Measurements from ENCODE around the gene SLC18A2.

The SLC18A2 gene

DNA sequence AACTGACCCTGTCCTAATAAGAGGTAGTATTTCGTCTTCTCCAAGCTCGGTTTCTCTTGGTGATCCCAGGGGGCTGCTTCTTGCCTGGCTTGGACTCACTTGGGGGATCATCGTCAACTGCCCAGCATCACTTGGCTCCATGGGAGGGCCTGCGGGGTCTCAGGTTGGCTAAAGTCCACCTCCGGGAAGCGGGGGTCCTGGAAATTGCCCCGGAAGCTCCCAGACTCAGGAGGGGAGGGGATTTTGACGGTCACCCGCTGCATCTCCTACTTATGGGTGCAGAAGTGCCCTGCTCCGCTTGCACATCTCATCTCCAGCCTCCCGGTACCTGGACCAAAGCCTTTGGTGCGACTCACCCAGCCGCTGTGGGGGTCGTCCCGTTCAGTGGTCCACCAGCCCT, 24.9 kb upstream of the SLC18A2 start:
- no peaks in the 10 kb centered on the region for H4K20me1 ChIP-seq (ENCODE audit: insufficient read depth, low read length)
- TF ChIP-seq EZH2phosphoT487 (IDR thresholded peaks at IDR 0.05; ENCODE audit: low read depth): no peak
- no peaks in the 10 kb centered on the region for H3K36me3 ChIP-seq (replicated peaks; ENCODE audit: low read depth, low read length)
- H3K27me3 ChIP-seq (ENCODE audit: low read depth, low read length): 0 out of 2 replicates have a peak, but pooled peaks cover 6% of the 10 kb centered on the region
- no peaks in the 10 kb centered on the region; the same call in 1 of the 2 replicates for H3K9me3 ChIP-seq (ENCODE audit: insufficient read depth, low read length)
- peak overlapping the region; percentile 69 for H3K4me3 ChIP-seq (ENCODE audit: low read length)
- H2AFZ ChIP-seq (ENCODE audit: low read depth, low read length): no peak overlapping the region
- peak overlapping the region; percentile 72 for H3K4me2 ChIP-seq (ENCODE audit: low read length)
- no peaks in the 10 kb centered on the region for H3K79me2 ChIP-seq (ENCODE audit: low read length)
- H3K27ac ChIP-seq (ENCODE audit: low read length): no peak overlapping the region
- H3K9ac ChIP-seq (ENCODE audit: low read length): no peak overlapping the region
- no peaks in the 10 kb centered on the region for H3K4me1 ChIP-seq (ENCODE audit: low read length)

DNA sequence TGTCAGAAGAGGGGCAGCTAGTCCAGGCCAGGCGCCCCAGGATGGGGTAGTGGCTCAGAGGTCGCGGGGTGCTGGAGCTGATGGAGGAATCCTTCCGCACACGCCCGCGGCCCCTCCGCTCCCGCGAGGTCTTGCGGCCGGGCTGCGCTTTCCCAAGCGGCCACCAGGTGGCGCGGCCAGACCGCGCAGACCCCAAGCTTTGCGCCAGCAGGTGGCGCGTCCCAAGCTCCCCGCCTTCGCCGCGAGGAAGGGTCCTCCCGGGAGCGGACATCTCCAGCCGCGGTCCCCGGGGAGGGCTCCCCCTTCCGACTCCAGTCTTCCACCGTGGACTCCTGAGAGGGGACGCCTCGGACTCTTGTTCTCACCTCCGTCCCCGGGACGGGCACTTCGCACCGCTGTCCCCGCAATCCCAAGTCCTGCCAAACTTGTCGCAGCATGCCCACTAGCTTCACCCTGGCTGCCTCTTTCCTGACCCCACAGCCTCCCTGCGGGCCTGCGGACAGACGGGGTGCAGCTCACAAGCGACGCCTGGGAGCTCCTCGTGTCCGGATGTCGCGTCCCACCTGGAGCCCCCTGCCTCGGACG, 24.2 kb upstream of the SLC18A2 start:
- Histone ChIP-seq H2AFZ (ENCODE audit: low read depth, low read length) (no peak overlapping the region; the same call in 1 of the 2 replicates), H3K9me3 (ENCODE audit: insufficient read depth, low read length) (no peaks in the 10 kb centered on the region; the same call in 1 of the 2 replicates), H3K36me3 (replicated peaks; ENCODE audit: low read depth, low read length) (no peaks in the 10 kb centered on the region), H3K79me2 (ENCODE audit: low read length) (no peaks in the 10 kb centered on the region), H3K27ac (ENCODE audit: low read length) (no peak overlapping the region), H3K4me1 (ENCODE audit: low read length) (no peaks in the 10 kb centered on the region), H3K27me3 (ENCODE audit: low read depth, low read length) (0 out of 2 replicates have a peak, but pooled peaks cover 6% of the 10 kb centered on the region), H3K4me2 (ENCODE audit: low read length) (peak overlapping the region; percentile 72), H3K4me3 (ENCODE audit: low read length) (peak overlapping the region; percentile 69), H3K9ac (ENCODE audit: low read length) (no peak overlapping the region), H4K20me1 (ENCODE audit: insufficient read depth, low read length) (no peaks in the 10 kb centered on the region)
- TF ChIP-seq, protein P1, sequence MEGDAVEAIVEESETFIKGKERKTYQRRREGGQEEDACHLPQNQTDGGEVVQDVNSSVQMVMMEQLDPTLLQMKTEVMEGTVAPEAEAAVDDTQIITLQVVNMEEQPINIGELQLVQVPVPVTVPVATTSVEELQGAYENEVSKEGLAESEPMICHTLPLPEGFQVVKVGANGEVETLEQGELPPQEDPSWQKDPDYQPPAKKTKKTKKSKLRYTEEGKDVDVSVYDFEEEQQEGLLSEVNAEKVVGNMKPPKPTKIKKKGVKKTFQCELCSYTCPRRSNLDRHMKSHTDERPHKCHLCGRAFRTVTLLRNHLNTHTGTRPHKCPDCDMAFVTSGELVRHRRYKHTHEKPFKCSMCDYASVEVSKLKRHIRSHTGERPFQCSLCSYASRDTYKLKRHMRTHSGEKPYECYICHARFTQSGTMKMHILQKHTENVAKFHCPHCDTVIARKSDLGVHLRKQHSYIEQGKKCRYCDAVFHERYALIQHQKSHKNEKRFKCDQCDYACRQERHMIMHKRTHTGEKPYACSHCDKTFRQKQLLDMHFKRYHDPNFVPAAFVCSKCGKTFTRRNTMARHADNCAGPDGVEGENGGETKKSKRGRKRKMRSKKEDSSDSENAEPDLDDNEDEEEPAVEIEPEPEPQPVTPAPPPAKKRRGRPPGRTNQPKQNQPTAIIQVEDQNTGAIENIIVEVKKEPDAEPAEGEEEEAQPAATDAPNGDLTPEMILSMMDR (IDR thresholded peaks at IDR 0.05; ENCODE audit: low read depth, low read length): peak; percentile 90
- TF ChIP-seq EZH2phosphoT487 (IDR thresholded peaks at IDR 0.05; ENCODE audit: low read depth): no peak

DNA sequence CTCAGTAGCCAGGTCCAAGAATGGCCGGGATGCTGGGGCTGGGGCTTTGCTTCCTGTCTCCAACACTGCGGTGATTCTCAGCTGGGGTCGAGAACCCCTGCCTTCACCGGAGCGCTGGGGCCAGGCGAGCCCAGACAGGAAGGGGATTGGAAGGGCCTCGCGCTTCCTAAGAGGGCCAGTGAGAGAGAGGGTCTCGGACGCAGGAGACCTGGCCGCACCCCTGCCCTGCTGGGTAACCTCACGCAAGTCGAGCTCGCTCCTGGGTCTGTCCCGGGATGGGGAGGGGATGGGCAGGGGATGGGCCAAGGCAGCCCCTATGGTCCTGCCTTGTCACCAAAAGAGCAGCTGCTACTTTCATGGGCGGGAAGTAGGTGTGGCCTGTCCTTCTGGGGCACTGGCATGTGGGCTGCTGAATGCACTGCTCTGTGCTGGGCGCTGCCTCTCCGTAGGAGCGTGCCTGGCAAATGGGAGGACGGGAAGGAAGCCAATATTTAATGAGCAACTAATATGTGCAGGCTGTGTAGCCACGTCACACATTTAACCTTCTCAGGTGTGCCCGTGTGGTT, 23.6 kb upstream of the SLC18A2 start:
- Histone ChIP-seq H4K20me1 (ENCODE audit: insufficient read depth, low read length) (no peaks in the 10 kb centered on the region), H2AFZ (ENCODE audit: low read depth, low read length) (no peak overlapping the region), H3K36me3 (replicated peaks; ENCODE audit: low read depth, low read length) (no peaks in the 10 kb centered on the region), H3K9me3 (ENCODE audit: insufficient read depth, low read length) (no peaks in the 10 kb centered on the region), H3K4me3 (ENCODE audit: low read length) (no peak overlapping the region), H3K4me1 (ENCODE audit: low read length) (no peaks in the 10 kb centered on the region), H3K9ac (ENCODE audit: low read length) (no peak overlapping the region), H3K4me2 (ENCODE audit: low read length) (0 out of 2 replicates have a peak overlapping the region, but pooled peaks have one; percentile 72), H3K27ac (ENCODE audit: low read length) (no peak overlapping the region), H3K79me2 (ENCODE audit: low read length) (no peaks in the 10 kb centered on the region), H3K27me3 (ENCODE audit: low read depth, low read length) (0 out of 2 replicates have a peak, but pooled peaks cover 6% of the 10 kb centered on the region)
- TF ChIP-seq, protein P1 (IDR thresholded peaks at IDR 0.05; ENCODE audit: low read depth, low read length): no peak
- no peak for TF ChIP-seq EZH2phosphoT487 (IDR thresholded peaks at IDR 0.05; ENCODE audit: low read depth)

DNA sequence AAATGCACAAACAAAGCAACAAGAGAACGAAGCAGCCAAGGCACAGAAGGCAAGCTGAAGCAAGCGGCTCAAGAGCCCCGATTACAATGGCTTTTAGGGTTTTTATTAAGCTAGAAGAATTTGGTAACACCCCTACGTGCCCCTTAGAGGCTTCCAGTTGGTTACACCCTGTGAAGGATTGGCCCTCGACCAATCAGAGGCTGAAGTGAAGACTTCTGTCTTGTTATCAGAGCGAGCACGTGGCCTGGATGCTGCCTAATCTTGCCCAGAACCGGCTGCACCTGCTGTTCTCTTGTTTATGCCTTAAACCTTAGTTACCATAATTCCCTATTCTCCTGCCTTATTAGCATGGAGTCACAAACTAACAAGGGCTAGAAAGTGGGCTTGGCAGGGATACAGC, 22.3 kb upstream of the SLC18A2 start:
- Histone ChIP-seq H3K27me3 (ENCODE audit: low read depth, low read length) (0 out of 2 replicates have a peak, but pooled peaks cover 4% of the 10 kb centered on the region), H4K20me1 (ENCODE audit: insufficient read depth, low read length) (no peaks in the 10 kb centered on the region), H3K27ac (ENCODE audit: low read length) (no peak overlapping the region), H3K36me3 (replicated peaks; ENCODE audit: low read depth, low read length) (no peaks in the 10 kb centered on the region), H3K4me3 (ENCODE audit: low read length) (no peak overlapping the region), H3K9me3 (ENCODE audit: insufficient read depth, low read length) (no peaks in the 10 kb centered on the region), H3K4me2 (ENCODE audit: low read length) (no peak overlapping the region), H2AFZ (ENCODE audit: low read depth, low read length) (no peak overlapping the region), H3K9ac (ENCODE audit: low read length) (no peak overlapping the region), H3K79me2 (ENCODE audit: low read length) (no peaks in the 10 kb centered on the region), H3K4me1 (ENCODE audit: low read length) (no peaks in the 10 kb centered on the region)
- TF ChIP-seq, protein P1 (IDR thresholded peaks at IDR 0.05; ENCODE audit: low read depth, low read length): no peak
- no peak for TF ChIP-seq EZH2phosphoT487 (IDR thresholded peaks at IDR 0.05; ENCODE audit: low read depth)
